ENCODE results near the gene C1orf21. TPM values are rescaled to one million over a fixed set of nuclear protein-coding genes. Genes with fewer than 3 reads are reported as not detected.

Gene C1orf21
- polyA plus RNA-seq, 1 donor (not counting 4 experiments of a cell fraction or from before 2014, with no cell fraction given), result 44.3 TPM

GRCh38 chr1:184504955-184505338 is 118.1 kb downstream of the C1orf21 start:
- Histone ChIP-seq H2AFZ (ENCODE audit: control insufficient read depth, low read length) (no peak overlapping the region), H3K27ac (ENCODE audit: control insufficient read depth, insufficient read depth, low read length) (no peak overlapping the region), H3K4me3 (ENCODE audit: control insufficient read depth in 2 of 3, extremely low read depth in 1 of 3, insufficient read depth in 2 of 3, low read depth in 1 of 3, low read length in 3 of 3) (no peak overlapping the region), H3K27me3 (ENCODE audit: control insufficient read depth, extremely low read depth, insufficient read depth, low read length) (no peaks in the 10 kb centered on the region), H3K36me3 (ENCODE audit: control insufficient read depth in 2 of 2, extremely low read depth in 1 of 2, insufficient read depth in 2 of 2, low read length in 2 of 2) (no peaks in the 10 kb centered on the region), H3K9ac (ENCODE audit: control insufficient read depth, extremely low read depth, insufficient read depth, low read length) (no peak overlapping the region), H3K9me1 (ENCODE audit: control insufficient read depth, extremely low read depth, insufficient read depth, low read length) (peaks cover 3% of the 10 kb centered on the region), H3K79me2 (ENCODE audit: control insufficient read depth, insufficient read depth, low read length) (peaks cover 15% of the 10 kb centered on the region), H3K9me3 (ENCODE audit: control insufficient read depth, low read depth, low read length) (no peaks in the 10 kb centered on the region), H3K4me1 (ENCODE audit: control insufficient read depth, extremely low read depth, insufficient read depth, low read length) (no peaks in the 10 kb centered on the region), H4K20me1 (ENCODE audit: control insufficient read depth, extremely low read depth, insufficient read depth, low read length) (no peaks in the 10 kb centered on the region), H3K4me2 (ENCODE audit: control insufficient read depth, extremely low read depth, insufficient read depth, low read depth, low read length) (no peak overlapping the region)
- no peak for TF ChIP-seq CTCF (optimal IDR thresholded peaks at IDR 0.05 in 1 of 3, IDR thresholded peaks at IDR 0.05 in 1 of 3, conservative IDR thresholded peaks at IDR 0.05 in 1 of 3; ENCODE audit: extremely low read depth in 1 of 3, insufficient read depth in 2 of 3, low read length in 3 of 3)
- TF ChIP-seq EZH2 (IDR thresholded peaks at IDR 0.05; ENCODE audit: low read length), result no peak
- dilution Hi-C loops (cut with MboI; ENCODE audit: extremely low pct_ligation_motif_present, low sequenced_read_pairs), result no loop called here
- no peak for FAIRE-seq
- DNase-seq (ENCODE audit: low read depth, low spot score), result no peak

- H3K9ac ChIP-seq (ENCODE audit: control insufficient read depth, extremely low read depth, insufficient read depth, low read length), result no peak overlapping the region
- FAIRE-seq (no peak), DNase-seq (ENCODE audit: low read depth, low spot score) (no peak)
- H3K27ac ChIP-seq (ENCODE audit: control insufficient read depth, insufficient read depth, low read length), result no peak overlapping the region
- H3K36me3 ChIP-seq (ENCODE audit: control insufficient read depth in 2 of 2, extremely low read depth in 1 of 2, insufficient read depth in 2 of 2, low read length in 2 of 2), result no peaks in the 10 kb centered on the region
- peaks cover 7% of the 10 kb centered on the region for H3K79me2 ChIP-seq (ENCODE audit: control insufficient read depth, insufficient read depth, low read length)
- no peaks in the 10 kb centered on the region for H3K4me1 ChIP-seq (ENCODE audit: control insufficient read depth, extremely low read depth, insufficient read depth, low read length)
- H3K9me3 ChIP-seq (ENCODE audit: control insufficient read depth, low read depth, low read length), result no peaks in the 10 kb centered on the region
- no peak overlapping the region for H2AFZ ChIP-seq (ENCODE audit: control insufficient read depth, low read length)
- no peak for TF ChIP-seq EZH2 (IDR thresholded peaks at IDR 0.05; ENCODE audit: low read length)
- TF ChIP-seq CTCF (optimal IDR thresholded peaks at IDR 0.05 in 1 of 3, IDR thresholded peaks at IDR 0.05 in 1 of 3, conservative IDR thresholded peaks at IDR 0.05 in 1 of 3; ENCODE audit: extremely low read depth in 1 of 3, insufficient read depth in 2 of 3, low read length in 3 of 3), result no peak
- H3K4me3 ChIP-seq (ENCODE audit: control insufficient read depth in 2 of 3, extremely low read depth in 1 of 3, insufficient read depth in 2 of 3, low read depth in 1 of 3, low read length in 3 of 3), result no peak overlapping the region
- H3K9me1 ChIP-seq (ENCODE audit: control insufficient read depth, extremely low read depth, insufficient read depth, low read length), result peaks cover 3% of the 10 kb centered on the region
- H4K20me1 ChIP-seq (ENCODE audit: control insufficient read depth, extremely low read depth, insufficient read depth, low read length), result no peaks in the 10 kb centered on the region
- H3K27me3 ChIP-seq (ENCODE audit: control insufficient read depth, extremely low read depth, insufficient read depth, low read length), result no peaks in the 10 kb centered on the region
- H3K4me2 ChIP-seq (ENCODE audit: control insufficient read depth, extremely low read depth, insufficient read depth, low read depth, low read length), result no peak overlapping the region
- dilution Hi-C loops (cut with MboI; ENCODE audit: extremely low pct_ligation_motif_present, low sequenced_read_pairs), result no loop called here
These were observed 119.7 kb downstream of the C1orf21 start for GRCh38 chr1:184506481-184506880.
